IPS DF 6.9 (cell line): Measurements from ENCODE around the gene ADCYAP1R1.
A peak's percentile ranks its signal among the peaks of the same experiment; 100 is the strongest.

Experiments used
- DNase-seq: peaks from one replicate; pipeline ENCODE4 v3.0.0-alpha.2; 2013; ENCODE audit warnings: low read depth, low spot score
- H3K27ac ChIP-seq: one replicate; pipeline ENCODE4 v1.5.1; 2013; ENCODE audit warnings: low read length, control low read depth
- H3K27me3 ChIP-seq: 2 replicates; pipeline ENCODE4 v1.6.1; 2013; ENCODE audit warnings: mild to moderate bottlenecking, low read length; ENCODE audit not compliant: control insufficient read depth, insufficient read depth
- H3K36me3 ChIP-seq: 2 replicates; pipeline ENCODE4 v1.6.1; 2013; ENCODE audit warnings: low read length; ENCODE audit not compliant: control insufficient read depth, insufficient read depth
- H3K4me1 ChIP-seq: 2 replicates; pipeline ENCODE4 v1.6.1; 2013; ENCODE audit warnings: low read length; ENCODE audit not compliant: control insufficient read depth, insufficient read depth
- H3K4me3 ChIP-seq: 2 replicates; pipeline ENCODE4 v1.5.1; 2013; ENCODE audit warnings: mild to moderate bottlenecking, low read length
- H3K9me3 ChIP-seq: 2 replicates; pipeline ENCODE4 v1.6.1; 2013; ENCODE audit warnings: low read length, inconsistent platforms; ENCODE audit not compliant: control insufficient read depth, insufficient read depth
- WGBS: extraction: QIAGEN DNeasy Blood & Tissue Kit; methylation state at CpG from one replicate; pipeline ENCODE4 v1.1.7; 2013; ENCODE audit warnings: mixed read lengths, missing lambda C conversion rate; ENCODE audit not compliant: insufficient read length, insufficient coverage; 5-methylcytosine and 5-hydroxymethylcytosine counted together

The ADCYAP1R1 gene

DNA sequence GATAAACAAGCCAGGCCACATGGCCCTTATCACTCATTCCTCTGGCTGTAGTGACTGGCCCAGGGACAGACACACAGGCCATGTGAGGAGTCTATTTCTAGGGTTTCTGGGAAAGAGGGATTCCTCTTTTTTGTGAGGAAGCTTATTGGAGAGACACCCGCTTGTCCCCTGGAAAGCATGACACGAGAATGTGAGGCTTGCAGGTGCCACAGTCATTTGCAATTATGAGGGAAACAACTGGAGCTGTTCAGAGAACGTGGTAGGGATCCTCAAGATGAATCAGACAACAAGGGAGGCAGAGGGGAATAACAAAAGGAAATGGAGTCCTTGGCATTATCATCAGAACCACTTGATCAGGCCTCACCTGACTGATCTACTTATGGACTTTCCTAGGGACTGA, 64.5 kb downstream of the ADCYAP1R1 start:
- Histone ChIP-seq H3K9me3 (no peaks in the 10 kb centered on the region), H3K4me3 (no peak overlapping the region), H3K27ac (no peak overlapping the region), H3K4me1 (no peaks in the 10 kb centered on the region), H3K27me3 (no peaks in the 10 kb centered on the region), H3K36me3 (no peaks in the 10 kb centered on the region)
- no CpG with 5 or more reads among the region's 3 CpGs for WGBS
- DNase-seq, result no peak

DNA sequence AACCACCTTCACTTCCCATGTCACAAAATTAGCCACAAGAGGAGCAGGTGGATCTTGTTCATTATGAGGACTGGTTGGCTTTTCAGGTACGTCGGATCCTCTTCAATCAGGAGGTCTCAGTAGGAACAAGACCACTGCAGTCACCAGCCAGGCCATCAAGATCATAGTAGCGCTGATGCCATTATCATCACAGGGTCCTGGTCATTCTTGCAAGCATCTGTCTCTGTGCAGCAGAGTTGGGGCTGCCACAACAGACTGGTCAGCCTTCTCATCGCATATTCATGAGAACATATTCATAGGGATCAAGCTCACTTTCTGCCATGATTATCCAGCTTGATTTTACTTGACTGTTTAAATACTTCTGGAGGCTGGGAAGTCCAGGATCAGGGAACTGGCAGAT, 67.1 kb downstream of the ADCYAP1R1 start:
- H3K4me3 ChIP-seq, result no peak overlapping the region
- WGBS, result no CpG with 5 or more reads among the region's 4 CpGs
- H3K27me3 ChIP-seq, result no peaks in the 10 kb centered on the region
- no peak for DNase-seq
- no peaks in the 10 kb centered on the region for H3K9me3 ChIP-seq
- H3K36me3 ChIP-seq, result no peaks in the 10 kb centered on the region
- peaks cover 2% of the 10 kb centered on the region; the same call in 1 of the 2 replicates for H3K4me1 ChIP-seq
- H3K27ac ChIP-seq, result no peak overlapping the region

DNA sequence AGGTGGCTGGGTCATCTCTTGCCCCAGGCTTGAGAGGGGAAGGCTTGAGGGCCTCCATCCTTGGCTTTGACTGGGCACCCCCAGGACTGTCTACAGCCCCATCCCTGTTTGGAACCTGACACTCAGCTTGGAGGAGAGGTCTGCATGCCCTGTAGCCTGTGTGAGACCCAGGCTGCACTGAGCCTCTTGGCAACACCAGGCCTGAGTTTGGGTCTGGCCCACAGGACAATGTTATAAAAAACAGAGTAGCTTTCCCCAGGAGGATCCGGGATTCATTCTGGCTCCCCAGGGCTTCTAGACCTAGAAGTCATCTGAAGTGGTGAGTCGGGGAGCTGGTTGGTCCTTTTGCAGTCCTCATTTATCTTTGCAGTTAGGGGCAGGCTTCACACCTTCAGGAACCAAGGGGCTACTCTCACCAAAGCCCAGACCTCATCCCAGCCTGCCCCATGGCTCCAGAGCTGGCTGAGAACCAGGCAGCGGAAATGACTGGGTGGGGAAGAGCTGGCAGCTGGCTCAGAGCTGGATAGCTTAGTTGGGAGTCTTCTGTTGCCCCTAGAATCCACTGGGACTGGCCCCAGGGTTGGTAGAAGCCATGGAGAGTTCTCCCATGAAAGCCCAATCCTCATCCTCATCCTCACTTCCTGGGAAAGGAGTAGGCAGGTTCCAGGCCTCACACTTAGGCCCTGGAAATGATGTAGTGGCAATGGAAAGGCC, 68.8 kb downstream of the ADCYAP1R1 start:
- no CpG with 5 or more reads among the region's 3 CpGs for WGBS
- H3K4me1 ChIP-seq, result peaks cover 2% of the 10 kb centered on the region; the same call in 1 of the 2 replicates

DNA sequence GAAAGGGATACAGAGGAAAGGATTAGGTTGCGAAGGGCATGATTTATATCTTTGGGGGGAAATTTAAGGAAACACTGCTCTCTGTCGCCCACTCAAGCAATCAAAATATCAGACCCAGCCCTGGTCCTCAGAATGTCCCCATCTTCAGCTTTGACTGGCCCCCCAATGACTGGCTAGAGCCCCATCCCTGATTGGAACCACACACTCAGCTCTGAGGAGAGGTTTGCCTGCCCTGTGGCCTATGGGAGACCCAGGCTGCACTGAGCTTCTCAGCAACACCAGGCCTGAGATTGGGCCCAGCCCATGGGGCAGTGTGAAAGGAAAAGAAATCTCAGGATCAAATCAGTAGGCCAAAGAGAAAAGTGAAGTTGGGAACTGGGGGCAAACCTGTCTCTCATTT, 69.5 kb downstream of the ADCYAP1R1 start:
- WGBS, result no CpG with 5 or more reads among the region's 2 CpGs
- H3K4me1 ChIP-seq, result peaks cover 2% of the 10 kb centered on the region; the same call in 1 of the 2 replicates

More for the DNA sequence above, 68.8 kb downstream of the ADCYAP1R1 start:
- DNase-seq, result no peak
- Histone ChIP-seq H3K27ac (no peak overlapping the region), H3K27me3 (no peaks in the 10 kb centered on the region), H3K9me3 (no peaks in the 10 kb centered on the region), H3K4me3 (no peak overlapping the region), H3K36me3 (no peaks in the 10 kb centered on the region)

DNA sequence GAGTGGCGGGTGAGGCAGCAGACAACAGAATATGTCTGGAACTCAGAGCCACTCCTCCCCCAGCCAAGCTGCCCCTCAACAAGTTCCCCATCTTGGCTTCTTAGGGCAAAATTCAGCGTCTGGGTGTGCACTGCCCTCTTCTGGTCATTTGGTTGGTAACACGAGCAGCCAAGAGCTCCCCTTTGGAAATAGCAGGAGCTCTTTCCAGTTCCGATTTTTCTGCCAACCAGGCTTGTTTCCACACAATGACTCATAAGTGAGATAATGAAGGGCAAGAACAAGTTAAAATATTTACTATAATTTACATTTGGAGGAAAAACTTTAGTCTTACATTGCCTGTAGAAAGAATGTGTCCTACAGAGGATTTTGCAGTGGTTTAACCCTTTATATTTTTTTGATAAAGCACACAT, 70.5 kb downstream of the ADCYAP1R1 start:
- no peak overlapping the region for H3K4me3 ChIP-seq
- H3K4me1 ChIP-seq, result peaks cover 2% of the 10 kb centered on the region; the same call in 1 of the 2 replicates
- no peak overlapping the region for H3K27ac ChIP-seq
- no peaks in the 10 kb centered on the region for H3K36me3 ChIP-seq
- no peaks in the 10 kb centered on the region for H3K9me3 ChIP-seq
- DNase-seq, result peak; percentile 81
- no CpG with 5 or more reads among the region's 4 CpGs for WGBS
- no peaks in the 10 kb centered on the region for H3K27me3 ChIP-seq

More for the DNA sequence above, 69.5 kb downstream of the ADCYAP1R1 start:
- Histone ChIP-seq H3K4me3 (no peak overlapping the region), H3K27ac (no peak overlapping the region), H3K36me3 (no peaks in the 10 kb centered on the region), H3K27me3 (no peaks in the 10 kb centered on the region), H3K9me3 (no peaks in the 10 kb centered on the region)
- DNase-seq, result no peak

DNA sequence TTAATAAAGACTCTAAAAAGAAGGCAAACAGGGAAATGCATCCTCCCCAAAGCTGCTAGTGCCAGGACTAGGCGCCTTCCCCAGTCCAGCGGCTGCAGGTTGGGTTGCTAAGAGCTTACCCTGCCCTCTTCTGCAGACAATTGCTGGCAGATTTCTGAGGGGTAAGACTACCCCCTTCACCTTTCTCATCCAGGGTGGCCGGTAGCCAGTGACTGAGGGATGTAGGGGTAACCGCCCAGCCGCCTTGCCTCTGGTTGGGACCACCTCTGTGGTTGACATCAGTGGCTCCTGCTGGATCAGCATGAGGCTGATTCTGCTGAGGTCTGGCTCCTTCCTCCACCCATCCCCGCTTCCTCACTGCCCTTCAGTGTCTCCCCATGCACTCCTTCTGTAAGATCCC, 71.2 kb downstream of the ADCYAP1R1 start:
- no peaks in the 10 kb centered on the region for H3K27me3 ChIP-seq
- H3K4me1 ChIP-seq, result peaks cover 2% of the 10 kb centered on the region; the same call in 1 of the 2 replicates
- no peaks in the 10 kb centered on the region for H3K36me3 ChIP-seq
- no peak overlapping the region for H3K4me3 ChIP-seq
- no peaks in the 10 kb centered on the region for H3K9me3 ChIP-seq
- no peak overlapping the region for H3K27ac ChIP-seq
- no CpG with 5 or more reads among the region's 6 CpGs for WGBS
- DNase-seq, result no peak

DNA sequence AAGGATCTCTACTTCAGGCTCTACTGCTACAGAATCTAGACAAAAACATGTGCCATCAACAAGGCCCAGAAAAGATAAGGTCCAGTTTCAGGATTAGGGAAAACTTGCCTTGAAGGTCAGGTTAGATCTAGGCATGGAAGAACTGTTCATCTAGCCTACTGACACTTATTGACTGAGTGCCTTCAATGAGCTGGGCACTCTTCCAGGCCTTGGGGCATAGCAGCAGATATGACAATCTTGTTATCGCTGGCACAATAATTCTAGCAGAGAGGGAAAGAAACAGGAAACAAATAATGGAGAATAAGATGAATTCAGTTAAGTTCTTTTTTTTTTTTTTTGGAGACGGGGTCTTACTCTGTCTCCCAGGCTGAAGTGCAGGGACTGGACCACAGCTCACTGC, 71.6 kb downstream of the ADCYAP1R1 start:
- Histone ChIP-seq H3K27ac (no peak overlapping the region), H3K36me3 (no peaks in the 10 kb centered on the region), H3K27me3 (no peaks in the 10 kb centered on the region), H3K9me3 (no peaks in the 10 kb centered on the region), H3K4me3 (no peak overlapping the region), H3K4me1 (peaks cover 2% of the 10 kb centered on the region; the same call in 1 of the 2 replicates)
- DNase-seq, result no peak
- no CpG with 5 or more reads among the region's 2 CpGs for WGBS

- Histone ChIP-seq H3K4me3 (no peak overlapping the region), H3K27me3 (no peaks in the 10 kb centered on the region), H3K27ac (no peak overlapping the region), H3K4me1 (peaks cover 2% of the 10 kb centered on the region; the same call in 1 of the 2 replicates), H3K36me3 (no peaks in the 10 kb centered on the region), H3K9me3 (no peaks in the 10 kb centered on the region)
- no peak for DNase-seq
- no CpG with 5 or more reads among the region's 4 CpGs for WGBS
Observed at GRCh38 chr7:31125171-31125570, 73.1 kb downstream of the ADCYAP1R1 start.

GRCh38 chr7:31126976-31127375, 74.9 kb downstream of the ADCYAP1R1 start:
- Histone ChIP-seq H3K9me3 (no peaks in the 10 kb centered on the region), H3K27me3 (no peaks in the 10 kb centered on the region), H3K27ac (no peak overlapping the region), H3K4me1 (peaks cover 2% of the 10 kb centered on the region; the same call in 1 of the 2 replicates), H3K36me3 (no peaks in the 10 kb centered on the region), H3K4me3 (no peak overlapping the region)
- WGBS, result no CpG with 5 or more reads among the region's 1 CpG
- no peak for DNase-seq

DNA sequence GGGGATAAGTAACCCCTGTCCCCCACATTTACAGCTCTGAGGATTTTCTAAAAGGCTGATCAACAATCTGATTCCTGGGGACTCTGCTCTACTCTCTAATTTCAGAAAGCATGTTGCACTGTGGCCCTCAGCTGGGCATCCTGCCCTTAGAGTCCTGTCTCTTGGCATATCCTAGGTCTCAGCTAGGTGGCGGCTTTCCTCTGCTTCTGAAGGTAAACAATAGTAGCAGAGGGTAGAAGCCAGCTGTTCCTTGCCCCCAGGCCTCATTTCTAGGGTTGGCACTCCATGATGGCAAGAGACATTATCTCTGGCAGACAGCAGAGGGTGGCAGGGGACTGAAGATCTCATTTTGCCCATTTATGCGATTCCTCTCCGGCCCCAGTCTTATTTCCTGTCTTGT, 77.0 kb downstream of the ADCYAP1R1 start:
- no CpG with 5 or more reads among the region's 3 CpGs for WGBS
- Histone ChIP-seq H3K27ac (no peak overlapping the region), H3K4me1 (no peaks in the 10 kb centered on the region), H3K4me3 (no peak overlapping the region), H3K27me3 (no peaks in the 10 kb centered on the region), H3K9me3 (no peaks in the 10 kb centered on the region), H3K36me3 (no peaks in the 10 kb centered on the region)
- no peak for DNase-seq

- Histone ChIP-seq H3K27ac (no peak overlapping the region), H3K4me3 (no peak overlapping the region), H3K4me1 (no peaks in the 10 kb centered on the region), H3K36me3 (no peaks in the 10 kb centered on the region), H3K27me3 (no peaks in the 10 kb centered on the region), H3K9me3 (no peaks in the 10 kb centered on the region)
- no CpG with 5 or more reads among the region's 3 CpGs for WGBS
- DNase-seq, result no peak
Observed at GRCh38 chr7:31133497-31133896, 81.4 kb downstream of the ADCYAP1R1 start.
